Measurements from ENCODE around the gene CADPS2. TPM values are rescaled to one million over a fixed set of nuclear protein-coding genes. Genes with fewer than 3 reads are reported as not detected.

CADPS2 gene
- total RNA-seq, 3 donors from 2014 or later (not counting 1 experiment from before 2014, with no cell fraction given) = not detected

GRCh38 chr7:122677149-122677548 lies 209.1 kb downstream of the CADPS2 start:
- Histone ChIP-seq H3K4me3 (ENCODE audit: low read length) (no peak overlapping the region), H3K4me1 (ENCODE audit: control insufficient read depth, insufficient read depth, low read length) (no peaks in the 10 kb centered on the region), H3K27ac (ENCODE audit: low read length) (no peak overlapping the region), H3K36me3 (ENCODE audit: control insufficient read depth, insufficient read depth, low read length) (no peaks in the 10 kb centered on the region), H3K27me3 (ENCODE audit: control insufficient read depth, insufficient read depth, low read length) (no peaks in the 10 kb centered on the region), H3K9me3 (ENCODE audit: control insufficient read depth, insufficient read depth, low read length) (peaks cover 8% of the 10 kb centered on the region)
- WGBS (ENCODE audit: insufficient coverage) = 56% methylated on average over 1 of the region's 1 CpG
- DNase-seq = no peak
- ATAC-seq = no peak
- Mint-ChIP-seq H3K27me3 (ENCODE audit: low read depth in 2 of 2) (no peaks in the 10 kb centered on the region), H3K4me3 (no peak overlapping the region), H3K27ac (no peak overlapping the region), H3K4me1 (no peaks in the 10 kb centered on the region), H3K36me3 (no peaks in the 10 kb centered on the region), H3K9me3 (peaks cover 10 to 13% of the 10 kb centered on the region in 2 donors)
- intact Hi-C loops (cut with micrococcal nuclease) = no loop called here
- TF ChIP-seq CTCF (IDR thresholded peaks at IDR 0.05) = no peak

- no peak for TF ChIP-seq CTCF (IDR thresholded peaks at IDR 0.05)
- H3K4me3 ChIP-seq (ENCODE audit: low read length) = no peak overlapping the region
- Mint-ChIP-seq H3K4me1 (no peaks in the 10 kb centered on the region), H3K4me3 (no peak overlapping the region), H3K27me3 (ENCODE audit: low read depth in 2 of 2) (no peaks in the 10 kb centered on the region), H3K9me3 (peaks cover 12 to 15% of the 10 kb centered on the region in 2 donors), H3K36me3 (no peaks in the 10 kb centered on the region), H3K27ac (no peak overlapping the region)
- H3K4me1 ChIP-seq (ENCODE audit: control insufficient read depth, insufficient read depth, low read length) = no peaks in the 10 kb centered on the region
- WGBS (ENCODE audit: insufficient coverage) = 83% methylated on average over 2 of the region's 2 CpGs
- H3K27ac ChIP-seq (ENCODE audit: low read length) = no peak overlapping the region
- no peak for ATAC-seq
- peaks cover 8% of the 10 kb centered on the region for H3K9me3 ChIP-seq (ENCODE audit: control insufficient read depth, insufficient read depth, low read length)
- DNase-seq = no peak
- no peaks in the 10 kb centered on the region for H3K36me3 ChIP-seq (ENCODE audit: control insufficient read depth, insufficient read depth, low read length)
- H3K27me3 ChIP-seq (ENCODE audit: control insufficient read depth, insufficient read depth, low read length) = no peaks in the 10 kb centered on the region
- intact Hi-C loops (cut with micrococcal nuclease) = no loop called here
Observed at GRCh38 chr7:122676466-122676865, 209.8 kb downstream of the CADPS2 start.

GRCh38 chr7:122675621-122676020 lies 210.6 kb downstream of the CADPS2 start:
- Histone ChIP-seq H3K9me3 (ENCODE audit: control insufficient read depth, insufficient read depth, low read length) (peaks cover 8% of the 10 kb centered on the region), H3K36me3 (ENCODE audit: control insufficient read depth, insufficient read depth, low read length) (no peaks in the 10 kb centered on the region), H3K4me3 (ENCODE audit: low read length) (no peak overlapping the region), H3K27me3 (ENCODE audit: control insufficient read depth, insufficient read depth, low read length) (no peaks in the 10 kb centered on the region), H3K4me1 (ENCODE audit: control insufficient read depth, insufficient read depth, low read length) (no peaks in the 10 kb centered on the region), H3K27ac (ENCODE audit: low read length) (no peak overlapping the region)
- no peak for TF ChIP-seq CTCF (IDR thresholded peaks at IDR 0.05)
- Mint-ChIP-seq H3K4me1 (no peaks in the 10 kb centered on the region), H3K36me3 (no peaks in the 10 kb centered on the region), H3K4me3 (no peak overlapping the region), H3K27ac (no peak overlapping the region), H3K9me3 (peaks cover 15 to 20% of the 10 kb centered on the region in 2 donors), H3K27me3 (ENCODE audit: low read depth in 2 of 2) (no peaks in the 10 kb centered on the region)
- DNase-seq = no peak
- WGBS (ENCODE audit: insufficient coverage) = 78% methylated on average over 7 of the region's 7 CpGs
- intact Hi-C loops (cut with micrococcal nuclease) = no loop called here
- no peak for ATAC-seq

GRCh38 chr7:122675011-122675410 lies 211.2 kb downstream of the CADPS2 start:
- intact Hi-C loops (cut with micrococcal nuclease) = no loop called here
- ATAC-seq = no peak
- Mint-ChIP-seq H3K9me3 (peaks cover 17 to 21% of the 10 kb centered on the region in 2 donors), H3K4me3 (no peak overlapping the region), H3K27ac (no peak overlapping the region), H3K27me3 (ENCODE audit: low read depth in 2 of 2) (no peaks in the 10 kb centered on the region), H3K4me1 (no peaks in the 10 kb centered on the region), H3K36me3 (no peaks in the 10 kb centered on the region)
- TF ChIP-seq CTCF (IDR thresholded peaks at IDR 0.05) = no peak
- Histone ChIP-seq H3K27ac (ENCODE audit: low read length) (no peak overlapping the region), H3K27me3 (ENCODE audit: control insufficient read depth, insufficient read depth, low read length) (no peaks in the 10 kb centered on the region), H3K4me1 (ENCODE audit: control insufficient read depth, insufficient read depth, low read length) (no peaks in the 10 kb centered on the region), H3K9me3 (ENCODE audit: control insufficient read depth, insufficient read depth, low read length) (peaks cover 8% of the 10 kb centered on the region), H3K4me3 (ENCODE audit: low read length) (no peak overlapping the region), H3K36me3 (ENCODE audit: control insufficient read depth, insufficient read depth, low read length) (no peaks in the 10 kb centered on the region)
- DNase-seq = no peak
- 88% methylated on average over 7 of the region's 7 CpGs for WGBS (ENCODE audit: insufficient coverage)
